Measurements from ENCODE around the gene ATRN.
"Not testable (repeated sequence)": the region's sequence is repeated elsewhere in the genome, so short reads cannot be mapped to it uniquely, and the experiment has no call there.

ATRN gene

DNA sequence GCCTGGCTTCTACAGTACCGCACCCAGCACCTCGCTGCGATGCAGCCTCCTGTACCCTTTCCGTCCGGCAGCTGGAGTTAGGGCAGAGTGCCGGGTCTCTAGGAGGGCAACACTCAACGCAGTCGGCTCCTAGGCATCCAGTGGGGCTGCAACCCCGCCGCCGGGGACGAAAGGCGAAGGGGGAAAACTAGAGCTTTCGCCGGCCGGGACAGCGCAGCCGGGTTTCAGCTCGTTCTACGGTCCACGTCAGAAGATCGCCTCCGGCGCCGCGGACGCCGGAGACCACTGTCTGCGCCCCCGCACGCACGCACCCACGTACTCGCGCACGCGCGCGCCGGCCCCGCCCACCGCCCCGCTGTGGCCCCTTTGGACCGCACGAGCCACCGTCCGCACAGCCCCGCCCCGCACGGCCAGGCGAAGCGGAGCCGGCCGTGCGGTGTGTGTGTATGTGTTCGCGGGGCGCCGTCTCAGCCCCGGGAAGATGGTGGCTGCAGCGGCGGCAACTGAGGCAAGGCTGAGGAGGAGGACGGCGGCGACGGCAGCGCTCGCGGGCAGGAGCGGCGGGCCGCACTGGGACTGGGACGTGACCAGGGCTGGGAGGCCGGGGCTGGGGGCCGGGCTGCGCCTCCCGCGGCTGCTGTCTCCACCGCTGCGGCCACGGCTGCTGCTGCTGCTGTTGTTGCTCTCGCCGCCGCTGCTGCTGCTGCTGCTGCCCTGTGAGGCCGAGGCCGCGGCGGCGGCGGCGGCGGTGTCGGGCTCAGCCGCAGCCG, at the start of gene ATRN:
Gene ATRN (plus strand): TSS at position 392 of the 770 bp plus-strand sequence. CDS start 90 bp downstream, at position 482.
- Histone ChIP-seq H3K27me3 (ENCODE audit: insufficient read depth, insufficient read length) (peaks cover 35% of the 10 kb centered on the region), H3K36me3 (ENCODE audit: insufficient read depth, insufficient read length, low read length) (no peaks in the 10 kb centered on the region), H3K9me3 (ENCODE audit: insufficient read depth, low read length) (no peaks in the 10 kb centered on the region), H3K9ac (ENCODE audit: insufficient read length, low read depth) (peak within 1 kb of the TSS; percentile 87), H3K4me3 (ENCODE audit: insufficient read length, low read depth) (peak within 1 kb of the TSS; percentile 77), H3K4me1 (ENCODE audit: insufficient read depth, insufficient read length) (no peaks in the 10 kb centered on the region)
- DNase-seq (ENCODE audit: low read depth, low spot score): peak; percentile 79
- TF ChIP-seq ZNF274 (IDR thresholded peaks at IDR 0.05; ENCODE audit: low read depth, low read length) (no peak), SUZ12 (IDR thresholded peaks at IDR 0.05; ENCODE audit: extremely low read depth, insufficient read depth, insufficient read length) (no peak), YY1 (IDR thresholded peaks at IDR 0.05; ENCODE audit: insufficient read depth, insufficient read length) (no peak)

DNA sequence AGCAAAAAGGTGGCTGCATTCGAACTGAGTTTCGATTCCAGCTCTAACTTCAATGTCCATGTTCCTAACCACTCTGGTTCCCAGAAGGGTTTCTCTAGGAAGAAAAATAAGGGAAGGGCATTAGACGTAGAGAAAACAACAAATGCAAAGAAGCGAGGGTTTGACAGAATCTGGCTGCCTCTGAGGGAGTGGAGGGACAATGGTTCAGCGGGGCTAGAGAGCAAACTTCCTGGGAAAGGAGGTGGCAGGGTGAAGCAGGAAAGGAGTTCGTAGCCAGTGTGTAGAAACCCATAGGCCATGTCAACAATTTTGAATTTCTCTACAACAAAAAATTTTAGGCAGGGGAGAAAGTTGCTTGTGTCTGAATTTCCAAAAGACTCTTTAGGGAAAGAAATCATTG, 48.8 kb upstream of the ATRN start:
- TF ChIP-seq SUZ12 (IDR thresholded peaks at IDR 0.05; ENCODE audit: extremely low read depth, insufficient read depth, insufficient read length): no peak
- no peak for TF ChIP-seq ZNF274 (IDR thresholded peaks at IDR 0.05; ENCODE audit: low read depth, low read length)
- TF ChIP-seq YY1 (IDR thresholded peaks at IDR 0.05; ENCODE audit: insufficient read depth, insufficient read length): no peak
- no peak for DNase-seq (ENCODE audit: low read depth, low spot score)
- Histone ChIP-seq H3K4me3 (ENCODE audit: insufficient read length, low read depth) (no peak overlapping the region), H3K4me1 (ENCODE audit: insufficient read depth, insufficient read length) (no peaks in the 10 kb centered on the region), H3K36me3 (ENCODE audit: insufficient read depth, insufficient read length, low read length) (no peaks in the 10 kb centered on the region), H3K9me3 (ENCODE audit: insufficient read depth, low read length) (no peaks in the 10 kb centered on the region), H3K27me3 (ENCODE audit: insufficient read depth, insufficient read length) (no peaks in the 10 kb centered on the region), H3K9ac (ENCODE audit: insufficient read length, low read depth) (no peak overlapping the region)

DNA sequence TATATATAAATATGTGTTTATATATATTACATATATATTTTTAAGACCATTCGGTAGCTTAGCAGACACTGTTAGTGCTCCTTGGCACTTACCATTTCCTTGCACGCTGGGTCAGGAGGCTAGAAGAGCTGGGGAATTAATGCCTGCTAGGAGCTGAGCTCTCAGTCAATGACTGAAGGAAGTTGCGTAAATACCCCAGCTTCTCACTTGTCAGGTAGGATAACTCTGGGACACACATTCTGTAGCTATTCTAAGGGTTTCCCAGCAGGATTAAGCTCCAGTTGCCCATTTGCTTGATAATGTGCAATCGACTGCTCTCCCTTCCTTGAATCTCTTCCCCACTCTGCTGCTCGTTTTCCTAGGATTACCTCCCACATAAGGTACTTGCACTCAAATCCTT, 47.7 kb upstream of the ATRN start:
- Histone ChIP-seq H3K36me3 (ENCODE audit: insufficient read depth, insufficient read length, low read length) (no peaks in the 10 kb centered on the region), H3K9me3 (ENCODE audit: insufficient read depth, low read length) (no peaks in the 10 kb centered on the region), H3K4me1 (ENCODE audit: insufficient read depth, insufficient read length) (no peaks in the 10 kb centered on the region), H3K4me3 (ENCODE audit: insufficient read length, low read depth) (no peak overlapping the region), H3K27me3 (ENCODE audit: insufficient read depth, insufficient read length) (no peaks in the 10 kb centered on the region), H3K9ac (ENCODE audit: insufficient read length, low read depth) (no peak overlapping the region)
- DNase-seq (ENCODE audit: low read depth, low spot score): peak; percentile 52
- no peak for TF ChIP-seq SUZ12 (IDR thresholded peaks at IDR 0.05; ENCODE audit: extremely low read depth, insufficient read depth, insufficient read length)
- TF ChIP-seq ZNF274 (IDR thresholded peaks at IDR 0.05; ENCODE audit: low read depth, low read length): no peak
- no peak for TF ChIP-seq YY1 (IDR thresholded peaks at IDR 0.05; ENCODE audit: insufficient read depth, insufficient read length)

DNA sequence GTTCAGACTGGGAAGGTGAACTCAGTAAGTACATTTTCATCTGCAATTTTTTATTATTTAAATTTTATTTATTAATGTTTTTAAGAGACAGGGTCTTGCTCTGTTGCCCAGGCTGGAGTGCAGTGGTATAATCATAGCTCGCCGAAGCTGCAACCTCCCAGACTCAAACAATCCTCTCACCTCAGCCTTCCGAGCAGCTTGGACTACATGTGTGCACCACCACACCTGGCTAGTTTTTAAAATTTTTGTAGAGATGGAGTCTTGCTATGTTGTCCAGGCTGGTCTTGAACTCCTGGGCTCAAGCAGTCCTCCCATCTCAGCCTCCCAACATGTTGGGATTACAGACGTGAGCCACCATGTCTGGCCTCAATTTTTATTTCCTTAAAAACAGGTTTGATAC, 44.1 kb upstream of the ATRN start:
- DNase-seq (ENCODE audit: low read depth, low spot score); H3K27me3 ChIP-seq (ENCODE audit: insufficient read depth, insufficient read length); H3K36me3 ChIP-seq (ENCODE audit: insufficient read depth, insufficient read length, low read length); H3K9ac ChIP-seq (ENCODE audit: insufficient read length, low read depth); H3K4me3 ChIP-seq (ENCODE audit: insufficient read length, low read depth); H3K4me1 ChIP-seq (ENCODE audit: insufficient read depth, insufficient read length); H3K9me3 ChIP-seq (ENCODE audit: insufficient read depth, low read length): not testable (repeated sequence)

DNA sequence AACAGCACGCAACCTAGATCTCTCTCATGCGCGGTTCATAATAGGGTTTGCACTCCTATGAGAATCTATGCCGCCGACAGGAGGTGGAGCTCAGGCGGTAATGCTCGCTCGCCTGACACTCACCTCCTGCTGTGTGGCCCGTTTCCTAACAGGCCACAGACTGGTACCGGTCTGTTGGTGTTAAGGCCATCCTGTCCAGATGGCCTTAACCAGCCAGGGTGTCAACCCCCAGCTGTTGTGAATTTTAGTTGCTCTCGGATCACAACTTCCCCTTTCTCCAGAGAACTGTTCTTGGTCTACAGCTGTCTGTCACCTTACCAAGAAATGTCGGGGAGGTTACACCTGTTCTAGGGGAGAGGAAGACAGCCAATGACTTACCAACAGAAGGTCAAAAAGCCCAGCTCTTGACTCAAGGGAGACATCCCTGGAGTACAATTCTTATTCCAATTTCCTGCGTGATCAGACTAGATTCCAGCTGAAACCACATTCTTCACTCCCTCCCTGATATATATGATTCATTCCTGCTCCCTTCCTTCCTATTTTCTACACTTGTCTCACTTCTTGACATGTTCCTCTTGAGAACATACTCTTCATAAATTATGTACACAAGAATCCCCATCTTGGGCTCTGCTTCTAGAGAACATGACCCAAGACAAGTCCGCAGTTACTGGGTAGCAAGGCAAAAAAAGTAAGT, 40.3 kb upstream of the ATRN start:
- H3K9ac ChIP-seq (ENCODE audit: insufficient read length, low read depth): no peak overlapping the region
- no peaks in the 10 kb centered on the region for H3K9me3 ChIP-seq (ENCODE audit: insufficient read depth, low read length)
- DNase-seq (ENCODE audit: low read depth, low spot score): no peak
- no peaks in the 10 kb centered on the region for H3K36me3 ChIP-seq (ENCODE audit: insufficient read depth, insufficient read length, low read length)
- TF ChIP-seq ZNF274 (IDR thresholded peaks at IDR 0.05; ENCODE audit: low read depth, low read length) (no peak), YY1 (IDR thresholded peaks at IDR 0.05; ENCODE audit: insufficient read depth, insufficient read length) (no peak), SUZ12 (IDR thresholded peaks at IDR 0.05; ENCODE audit: extremely low read depth, insufficient read depth, insufficient read length) (no peak)
- H3K4me3 ChIP-seq (ENCODE audit: insufficient read length, low read depth): no peak overlapping the region
- no peaks in the 10 kb centered on the region for H3K4me1 ChIP-seq (ENCODE audit: insufficient read depth, insufficient read length)
- H3K27me3 ChIP-seq (ENCODE audit: insufficient read depth, insufficient read length): no peaks in the 10 kb centered on the region

DNA sequence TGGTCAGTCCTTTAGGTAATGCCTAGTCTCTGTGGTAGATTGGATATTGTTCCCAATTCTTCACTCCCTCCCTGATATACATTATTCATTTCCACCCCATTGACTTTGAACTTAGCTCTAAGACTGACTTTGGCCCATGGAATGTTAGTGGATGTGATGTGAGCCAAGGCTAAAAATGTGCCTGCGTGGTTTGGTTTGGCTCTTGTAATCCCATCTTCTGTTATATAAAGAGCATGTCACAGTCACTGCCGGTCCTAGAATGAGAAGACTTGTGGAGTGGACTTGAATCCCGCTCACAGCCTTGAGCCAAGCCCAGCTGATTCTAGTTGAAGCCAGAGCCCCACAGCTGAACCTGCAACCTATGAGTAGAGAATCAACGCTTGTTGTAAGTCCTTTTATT, 39.7 kb upstream of the ATRN start:
- no peak overlapping the region for H3K9ac ChIP-seq (ENCODE audit: insufficient read length, low read depth)
- TF ChIP-seq SUZ12 (IDR thresholded peaks at IDR 0.05; ENCODE audit: extremely low read depth, insufficient read depth, insufficient read length): no peak
- no peak for TF ChIP-seq ZNF274 (IDR thresholded peaks at IDR 0.05; ENCODE audit: low read depth, low read length)
- no peak for TF ChIP-seq YY1 (IDR thresholded peaks at IDR 0.05; ENCODE audit: insufficient read depth, insufficient read length)

DNA sequence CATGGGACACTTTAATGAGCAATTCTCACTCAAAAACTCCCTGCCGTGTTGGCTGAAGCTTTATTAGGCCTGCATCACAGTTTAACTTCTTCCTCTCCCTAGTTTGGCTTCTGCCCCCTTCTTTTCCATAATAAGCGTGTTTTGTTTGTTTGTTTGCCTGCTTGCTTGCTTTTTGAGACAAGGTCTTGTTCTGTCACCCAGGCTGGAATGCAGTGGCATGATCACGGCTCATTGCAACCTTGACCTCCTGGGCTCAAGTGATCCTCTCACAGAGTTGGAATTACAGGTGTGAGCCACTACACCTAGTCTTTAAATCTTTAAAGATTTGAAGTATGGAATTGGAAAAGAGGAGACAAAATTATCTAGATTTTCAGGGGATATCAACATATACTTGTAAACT, 38.0 kb upstream of the ATRN start:
- TF ChIP-seq SUZ12 (IDR thresholded peaks at IDR 0.05; ENCODE audit: extremely low read depth, insufficient read depth, insufficient read length) (no peak), ZNF274 (IDR thresholded peaks at IDR 0.05; ENCODE audit: low read depth, low read length) (no peak), YY1 (IDR thresholded peaks at IDR 0.05; ENCODE audit: insufficient read depth, insufficient read length) (no peak)
- no peaks in the 10 kb centered on the region for H3K9me3 ChIP-seq (ENCODE audit: insufficient read depth, low read length)
- DNase-seq (ENCODE audit: low read depth, low spot score): no peak
- no peaks in the 10 kb centered on the region for H3K36me3 ChIP-seq (ENCODE audit: insufficient read depth, insufficient read length, low read length)
- no peaks in the 10 kb centered on the region for H3K4me1 ChIP-seq (ENCODE audit: insufficient read depth, insufficient read length)
- H3K27me3 ChIP-seq (ENCODE audit: insufficient read depth, insufficient read length): no peaks in the 10 kb centered on the region
- H3K9ac ChIP-seq (ENCODE audit: insufficient read length, low read depth): no peak overlapping the region
- H3K4me3 ChIP-seq (ENCODE audit: insufficient read length, low read depth): no peak overlapping the region

More for the DNA sequence above, 39.7 kb upstream of the ATRN start:
- Histone ChIP-seq H3K9me3 (ENCODE audit: insufficient read depth, low read length) (no peaks in the 10 kb centered on the region), H3K27me3 (ENCODE audit: insufficient read depth, insufficient read length) (no peaks in the 10 kb centered on the region), H3K4me1 (ENCODE audit: insufficient read depth, insufficient read length) (no peaks in the 10 kb centered on the region), H3K4me3 (ENCODE audit: insufficient read length, low read depth) (no peak overlapping the region), H3K36me3 (ENCODE audit: insufficient read depth, insufficient read length, low read length) (no peaks in the 10 kb centered on the region)
- no peak for DNase-seq (ENCODE audit: low read depth, low spot score)
